ENCODE measurements around the gene CMC2.

Gene CMC2

GRCh38 chr16:81014672-81015071 is 8.0 kb upstream of the CMC2 start:
- H3K4me3 ChIP-seq (ENCODE audit: low read depth, low read length) = no peak overlapping the region
- in situ Hi-C loops (cut with HindIII; ENCODE audit: low sequenced_read_pairs) = no loop called here
- DNase-seq (ENCODE audit: low read depth) = no peak
- TF ChIP-seq CTCF (IDR thresholded peaks at IDR 0.05; ENCODE audit: low read depth, low read length, missing control alignments) = no peak

- in situ Hi-C loops (cut with HindIII; ENCODE audit: low sequenced_read_pairs) = no loop called here
- H3K4me3 ChIP-seq (ENCODE audit: low read depth, low read length) = no peak overlapping the region
- TF ChIP-seq CTCF (IDR thresholded peaks at IDR 0.05; ENCODE audit: low read depth, low read length, missing control alignments) = no peak
- DNase-seq (ENCODE audit: low read depth) = no peak
Observed at GRCh38 chr16:81012974-81013373, 6.3 kb upstream of the CMC2 start.

- peak overlapping the region; percentile 95 for H3K4me3 ChIP-seq (ENCODE audit: low read depth, low read length)
- no peak for TF ChIP-seq CTCF (IDR thresholded peaks at IDR 0.05; ENCODE audit: low read depth, low read length, missing control alignments)
- no peak for DNase-seq (ENCODE audit: low read depth)
- in situ Hi-C loops (cut with HindIII; ENCODE audit: low sequenced_read_pairs) = no loop called here
Observed at GRCh38 chr16:81008505-81008789, 1.8 kb upstream of the CMC2 start.

GRCh38 chr16:81006211-81006812 is 373 bp downstream of the CMC2 start:
- in situ Hi-C loops (cut with HindIII; ENCODE audit: low sequenced_read_pairs) = no loop called here
- peak overlapping the region; percentile 95 for H3K4me3 ChIP-seq (ENCODE audit: low read depth, low read length)
- no peak for DNase-seq (ENCODE audit: low read depth)
- no peak for TF ChIP-seq CTCF (IDR thresholded peaks at IDR 0.05; ENCODE audit: low read depth, low read length, missing control alignments)

GRCh38 chr16:81005610-81006161 is 999 bp downstream of the CMC2 start:
- no peak for DNase-seq (ENCODE audit: low read depth)
- in situ Hi-C loops (cut with HindIII; ENCODE audit: low sequenced_read_pairs) = no loop called here
- H3K4me3 ChIP-seq (ENCODE audit: low read depth, low read length) = peak overlapping the region; percentile 95
- no peak for TF ChIP-seq CTCF (IDR thresholded peaks at IDR 0.05; ENCODE audit: low read depth, low read length, missing control alignments)

GRCh38 chr16:81004646-81005353 is 1.9 kb downstream of the CMC2 start:
- TF ChIP-seq CTCF (IDR thresholded peaks at IDR 0.05; ENCODE audit: low read depth, low read length, missing control alignments) = peak; percentile 48
- peak; percentile 50 for DNase-seq (ENCODE audit: low read depth)
- peak overlapping the region; percentile 95 for H3K4me3 ChIP-seq (ENCODE audit: low read depth, low read length)
- in situ Hi-C loops (cut with HindIII; ENCODE audit: low sequenced_read_pairs) = no loop called here
